Muscle layer of colon (tissue), 2 donors: ENCODE results near the gene PRXL2A.

ENCODE experiments used
- H3K27ac ChIP-seq: one replicate; pipeline ENCODE4 v1.7.0; 2013; ENCODE audit warnings: low read depth, mild to moderate bottlenecking, low read length, moderate library complexity
- H3K27me3 ChIP-seq, 2 donors: one replicate each; pipeline ENCODE4 v1.7.0; 2013; ENCODE audit warnings: low read length in 2 of 2, mild to moderate bottlenecking in 2 of 2; ENCODE audit not compliant: insufficient read depth in 2 of 2, control insufficient read depth in 1 of 2
- H3K36me3 ChIP-seq: one replicate; pipeline ENCODE4 v1.7.0; 2013; ENCODE audit warnings: mild to moderate bottlenecking, low read length; ENCODE audit not compliant: insufficient read depth
- H3K4me1 ChIP-seq: one replicate; pipeline ENCODE4 v1.7.0; 2013; ENCODE audit warnings: mild to moderate bottlenecking, low read length; ENCODE audit not compliant: insufficient read depth
- H3K4me3 ChIP-seq, 2 donors: one replicate each; pipeline ENCODE4 v1.7.0; 2013; ENCODE audit warnings: low read length in 2 of 2, low read depth in 1 of 2, mild to moderate bottlenecking in 1 of 2, moderate library complexity in 1 of 2
- H3K9ac ChIP-seq: one replicate; pipeline ENCODE4 v1.7.0; 2013; ENCODE audit warnings: low read length
- H3K9me3 ChIP-seq: one replicate; pipeline ENCODE4 v1.7.0; 2013; ENCODE audit warnings: mild to moderate bottlenecking, low read length
- donor health status: abdominal sarcoma.
- donor health status: Adenocarcinoma of cecum.

Gene PRXL2A

GRCh38 chr10:80448209-80448942 is 40.0 kb downstream of the PRXL2A start:
- H3K9ac ChIP-seq = no peak overlapping the region
- H3K4me3 ChIP-seq = no peak overlapping the region
- no peak overlapping the region for H3K27ac ChIP-seq
- no peaks in the 10 kb centered on the region for H3K27me3 ChIP-seq
- H3K9me3 ChIP-seq = no peaks in the 10 kb centered on the region
- H3K4me1 ChIP-seq = peaks cover 12% of the 10 kb centered on the region
- H3K36me3 ChIP-seq = no peaks in the 10 kb centered on the region

- Histone ChIP-seq H3K27ac (no peak overlapping the region), H3K4me3 (no peak overlapping the region), H3K9me3 (no peaks in the 10 kb centered on the region), H3K9ac (no peak overlapping the region), H3K36me3 (no peaks in the 10 kb centered on the region), H3K27me3 (no peaks in the 10 kb centered on the region), H3K4me1 (peaks cover 12% of the 10 kb centered on the region)
These were observed 41.2 kb downstream of the PRXL2A start for GRCh38 chr10:80449520-80449919.

- peaks cover 17% of the 10 kb centered on the region for H3K4me1 ChIP-seq
- no peaks in the 10 kb centered on the region for H3K36me3 ChIP-seq
- H3K9me3 ChIP-seq = no peaks in the 10 kb centered on the region
- H3K27ac ChIP-seq = no peak overlapping the region
- H3K4me3 ChIP-seq = no peak overlapping the region
- no peaks in the 10 kb centered on the region for H3K27me3 ChIP-seq
- no peak overlapping the region for H3K9ac ChIP-seq
These were observed 42.8 kb downstream of the PRXL2A start for GRCh38 chr10:80451132-80451531.

GRCh38 chr10:80452069-80452468 is 43.7 kb downstream of the PRXL2A start:
- Histone ChIP-seq H3K9me3 (no peaks in the 10 kb centered on the region), H3K9ac (no peak overlapping the region), H3K36me3 (no peaks in the 10 kb centered on the region), H3K27ac (no peak overlapping the region), H3K4me3 (no peak overlapping the region), H3K27me3 (no peaks in the 10 kb centered on the region), H3K4me1 (peaks cover 23% of the 10 kb centered on the region)

- Histone ChIP-seq H3K27me3 (no peaks in the 10 kb centered on the region), H3K4me3 (no peak overlapping the region), H3K36me3 (no peaks in the 10 kb centered on the region), H3K27ac (no peak overlapping the region), H3K9ac (no peak overlapping the region), H3K4me1 (peaks cover 25% of the 10 kb centered on the region), H3K9me3 (no peaks in the 10 kb centered on the region)
These were observed 44.3 kb downstream of the PRXL2A start for GRCh38 chr10:80452640-80453039.

GRCh38 chr10:80453056-80453841 is 44.9 kb downstream of the PRXL2A start:
- peak overlapping the region; percentile 25 for H3K27ac ChIP-seq
- peaks cover 30% of the 10 kb centered on the region for H3K4me1 ChIP-seq
- H3K9ac ChIP-seq = peak overlapping the region; percentile 77
- no peaks in the 10 kb centered on the region for H3K27me3 ChIP-seq
- no peaks in the 10 kb centered on the region for H3K36me3 ChIP-seq
- peak overlapping the region in 1 of 2 donors; percentile 59 for H3K4me3 ChIP-seq
- no peaks in the 10 kb centered on the region for H3K9me3 ChIP-seq

- H3K4me1 ChIP-seq = peaks cover 38% of the 10 kb centered on the region
- H3K9me3 ChIP-seq = no peaks in the 10 kb centered on the region
- H3K4me3 ChIP-seq = peak within 1 kb of the TSS; percentile 74 to 83
- H3K36me3 ChIP-seq = no peaks in the 10 kb centered on the region
- peak within 1 kb of the TSS; percentile 97 for H3K27ac ChIP-seq
- peak within 1 kb of the TSS; percentile 77 for H3K9ac ChIP-seq
- H3K27me3 ChIP-seq = no peaks in the 10 kb centered on the region
These were observed 45.6 kb downstream of the PRXL2A start, which contains the start of gene TSPAN14 for GRCh38 chr10:80453842-80454512. Gene TSPAN14, plus strand, starts transcription at chr10:80454310. Its CDS starts 34,924 bp downstream, at chr10:80489234.

- H3K27ac ChIP-seq = peak overlapping the region; percentile 97
- no peaks in the 10 kb centered on the region for H3K27me3 ChIP-seq
- H3K9me3 ChIP-seq = no peaks in the 10 kb centered on the region
- peaks cover 46% of the 10 kb centered on the region for H3K4me1 ChIP-seq
- peak overlapping the region; percentile 64 for H3K9ac ChIP-seq
- peak overlapping the region; percentile 74 to 83 for H3K4me3 ChIP-seq
- H3K36me3 ChIP-seq = no peaks in the 10 kb centered on the region
These were observed 46.4 kb downstream of the PRXL2A start for GRCh38 chr10:80454513-80455460.

- Histone ChIP-seq H3K27ac (peak overlapping the region; percentile 97), H3K9me3 (no peaks in the 10 kb centered on the region), H3K4me3 (peak overlapping the region; percentile 74 to 83), H3K36me3 (no peaks in the 10 kb centered on the region), H3K9ac (peak overlapping the region; percentile 64), H3K27me3 (no peaks in the 10 kb centered on the region), H3K4me1 (peaks cover 55% of the 10 kb centered on the region)
These were observed 47.4 kb downstream of the PRXL2A start for GRCh38 chr10:80455461-80456349.
